ENCODE measurements around the gene MBOAT7.

DNA sequence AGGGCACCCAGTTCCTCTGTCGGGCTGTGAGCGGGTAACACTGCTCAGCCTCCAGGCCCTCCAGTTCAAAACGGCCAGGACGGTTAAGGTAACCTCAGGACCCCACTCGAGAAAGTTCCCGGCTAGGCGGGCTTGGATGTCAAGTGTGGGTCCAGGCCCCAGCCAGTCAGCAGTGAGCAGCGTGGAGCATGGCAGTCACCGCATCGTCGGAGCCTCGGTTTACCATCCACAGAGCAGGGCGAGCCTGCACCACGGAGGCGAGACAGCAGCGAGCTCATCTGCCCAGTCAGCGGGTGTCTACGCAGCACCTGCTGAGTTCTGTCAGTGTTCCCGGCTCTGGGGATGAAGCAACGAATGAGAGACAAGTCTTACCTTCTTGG lies 59.8 kb downstream of the MBOAT7 start:
- TF ChIP-seq, protein P1, sequence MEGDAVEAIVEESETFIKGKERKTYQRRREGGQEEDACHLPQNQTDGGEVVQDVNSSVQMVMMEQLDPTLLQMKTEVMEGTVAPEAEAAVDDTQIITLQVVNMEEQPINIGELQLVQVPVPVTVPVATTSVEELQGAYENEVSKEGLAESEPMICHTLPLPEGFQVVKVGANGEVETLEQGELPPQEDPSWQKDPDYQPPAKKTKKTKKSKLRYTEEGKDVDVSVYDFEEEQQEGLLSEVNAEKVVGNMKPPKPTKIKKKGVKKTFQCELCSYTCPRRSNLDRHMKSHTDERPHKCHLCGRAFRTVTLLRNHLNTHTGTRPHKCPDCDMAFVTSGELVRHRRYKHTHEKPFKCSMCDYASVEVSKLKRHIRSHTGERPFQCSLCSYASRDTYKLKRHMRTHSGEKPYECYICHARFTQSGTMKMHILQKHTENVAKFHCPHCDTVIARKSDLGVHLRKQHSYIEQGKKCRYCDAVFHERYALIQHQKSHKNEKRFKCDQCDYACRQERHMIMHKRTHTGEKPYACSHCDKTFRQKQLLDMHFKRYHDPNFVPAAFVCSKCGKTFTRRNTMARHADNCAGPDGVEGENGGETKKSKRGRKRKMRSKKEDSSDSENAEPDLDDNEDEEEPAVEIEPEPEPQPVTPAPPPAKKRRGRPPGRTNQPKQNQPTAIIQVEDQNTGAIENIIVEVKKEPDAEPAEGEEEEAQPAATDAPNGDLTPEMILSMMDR (IDR thresholded peaks at IDR 0.05) = no peak
- TF ChIP-seq POLR2A (IDR thresholded peaks at IDR 0.05) = no peak

Data from Peyer's patch (tissue), 4 donors.